CD4-positive, alpha-beta T cell (primary cell): ENCODE results near the gene ATP2B1. TPM values are rescaled to one million over a fixed set of nuclear protein-coding genes. Genes with fewer than 3 reads are reported as not detected.

ENCODE experiments used
- ATAC-seq: fragments of 200-7000 bp; cut with Tn5 transposase; one replicate; pipeline ENCODE4 v1.10.0; 2022; ENCODE audit warnings: mild to moderate bottlenecking; ENCODE audit not compliant: poor library complexity
- CTCF ChIA-PET: fragments of 350-600 bp; sonication (Branson Sonifier 250); formaldehyde crosslinking; loops from one replicate; lab custom pipeline; 2021; ENCODE audit warnings: antibody characterized with exemption, inconsistent platforms; lab: Charles Lee
- POLR2A ChIA-PET: fragments of 350-600 bp; sonication (Branson Sonifier 250); formaldehyde crosslinking; loops from one replicate; lab custom pipeline; 2021; ENCODE audit warnings: antibody characterized with exemption, inconsistent platforms; lab: Charles Lee
- DNase-seq, 14 experiments: peaks; one replicate each; pipeline ENCODE4 v3.0.0-alpha.2; 2013 to 2020; ENCODE audit warnings: mixed read lengths in 2 of 14
- H3K27ac ChIP-seq, 2 donors: one replicate each; pipeline versions ENCODE4 v1.5.1 to v1.7.0; 2013; ENCODE audit warnings: low read length in 2 of 2, low read depth in 1 of 2, mild to moderate bottlenecking in 1 of 2
- H3K27me3 ChIP-seq, 2 experiments: 1 replicate in 1 of 2; 2 replicates in 1 of 2; pipeline versions ENCODE4 v1.6.1 to v1.7.0; 2013; ENCODE audit warnings: low read length in 2 of 2, control low read depth in 1 of 2, mild to moderate bottlenecking in 1 of 2, moderate library complexity in 1 of 2; ENCODE audit not compliant: insufficient read depth in 2 of 2, control insufficient read depth in 1 of 2
- H3K36me3 ChIP-seq: one replicate; pipeline ENCODE4 v1.6.1; 2013; ENCODE audit warnings: low read length, control low read depth; ENCODE audit not compliant: insufficient read depth
- H3K4me1 ChIP-seq: one replicate; pipeline ENCODE4 v1.6.1; 2013; ENCODE audit warnings: low read length, control low read depth; ENCODE audit not compliant: insufficient read depth
- H3K4me3 ChIP-seq: one replicate; pipeline ENCODE4 v1.5.1; 2013; ENCODE audit warnings: mild to moderate bottlenecking, low read length, moderate library complexity
- H3K9me3 ChIP-seq, 2 experiments: 1 replicate in 1 of 2; 2 replicates in 1 of 2; pipeline versions ENCODE4 v1.6.1 to v1.7.0; 2013; ENCODE audit warnings: low read length in 2 of 2, mild to moderate bottlenecking in 2 of 2, control low read depth in 1 of 2, moderate library complexity in 1 of 2; ENCODE audit not compliant: control insufficient read depth in 1 of 2, insufficient read depth in 1 of 2
- H3K27ac Mint-ChIP-seq: one replicate; pipeline ENCODE4 v1.8.0; 2020; ENCODE audit warnings: mixed read lengths
- H3K27me3 Mint-ChIP-seq: one replicate; pipeline ENCODE4 v1.8.0; 2021; ENCODE audit warnings: mixed read lengths
- H3K36me3 Mint-ChIP-seq: one replicate; pipeline ENCODE4 v1.8.0; 2021; ENCODE audit warnings: low read depth, mixed read lengths
- H3K4me1 Mint-ChIP-seq: one replicate; pipeline ENCODE4 v1.8.0; 2021; ENCODE audit warnings: low read depth, mixed read lengths
- H3K4me3 Mint-ChIP-seq: one replicate; pipeline ENCODE4 v1.8.0; 2020; ENCODE audit warnings: mild to moderate bottlenecking, mixed read lengths
- H3K9me3 Mint-ChIP-seq: one replicate; pipeline ENCODE4 v1.8.0; 2020; ENCODE audit warnings: mixed read lengths
- CTCF ChIP-seq: fragments of 200-600 bp; IDR thresholded peaks from one replicate; pipeline ENCODE4 v1.8.0; 2022; ENCODE audit warnings: antibody characterized with exemption, mild to moderate bottlenecking
- intact Hi-C, 2 experiments: fragments of 100-400 bp; cut with DNase I in 1 of 2; cut with micrococcal nuclease in 1 of 2; formaldehyde crosslinking; loops; one replicate each; pipeline versions ENCODE4 v1.15.1 to v1.9.0; 2023 to 2025; cut with DNase I, micrococcal nuclease
- total RNA-seq, 174 experiments: library from RNA in 2 of 174; stranded (reverse) in 2 of 174; gene quantifications; one replicate each; pipeline ENCODE4 v1.2.3 and lab custom pipeline; 2021 to 2026

The ATP2B1 gene
- total RNA-seq, 2 experiments from 2014 or later: 98.2 to 100 TPM

GRCh38 chr12:89566615-89567014 lies 142.0 kb downstream of the ATP2B1 start:
- no peak for DNase-seq
- Histone ChIP-seq H3K36me3 (no peaks in the 10 kb centered on the region), H3K4me1 (no peaks in the 10 kb centered on the region), H3K4me3 (no peak overlapping the region), H3K9me3 (no peaks in the 10 kb centered on the region), H3K27me3 (no peaks in the 10 kb centered on the region), H3K27ac (no peak overlapping the region)
- intact Hi-C loops: no loop called here
- Mint-ChIP-seq H3K4me3 (no peak overlapping the region), H3K27me3 (no peaks in the 10 kb centered on the region), H3K27ac (no peak overlapping the region), H3K4me1 (peaks cover 4% of the 10 kb centered on the region), H3K36me3 (no peaks in the 10 kb centered on the region), H3K9me3 (no peaks in the 10 kb centered on the region)
- ChIA-PET CTCF (no interaction called here), POLR2A (no interaction called here)
- ATAC-seq: no peak
- no peak for TF ChIP-seq CTCF

GRCh38 chr12:89565002-89565401 lies 143.6 kb downstream of the ATP2B1 start:
- no peak overlapping the region for H3K4me3 Mint-ChIP-seq
- Histone ChIP-seq H3K9me3 (no peaks in the 10 kb centered on the region), H3K4me3 (no peak overlapping the region), H3K27me3 (no peaks in the 10 kb centered on the region), H3K36me3 (no peaks in the 10 kb centered on the region), H3K4me1 (no peaks in the 10 kb centered on the region), H3K27ac (no peak overlapping the region)
- ATAC-seq: no peak
- TF ChIP-seq CTCF: no peak
- no peak overlapping the region for H3K27ac Mint-ChIP-seq
- H3K27me3 Mint-ChIP-seq: no peaks in the 10 kb centered on the region
- CTCF ChIA-PET: no interaction called here
- no peak for DNase-seq
- POLR2A ChIA-PET: no interaction called here
- no peaks in the 10 kb centered on the region for H3K9me3 Mint-ChIP-seq
- no peaks in the 10 kb centered on the region for H3K36me3 Mint-ChIP-seq
- intact Hi-C loops: no loop called here
- H3K4me1 Mint-ChIP-seq: peaks cover 4% of the 10 kb centered on the region

GRCh38 chr12:89559753-89560152 lies 148.9 kb downstream of the ATP2B1 start:
- DNase-seq (no peak), ATAC-seq (no peak)
- Mint-ChIP-seq H3K27me3 (no peaks in the 10 kb centered on the region), H3K27ac (no peak overlapping the region), H3K9me3 (no peaks in the 10 kb centered on the region), H3K4me3 (no peak overlapping the region), H3K4me1 (peaks cover 4% of the 10 kb centered on the region), H3K36me3 (no peaks in the 10 kb centered on the region)
- Histone ChIP-seq H3K27me3 (no peaks in the 10 kb centered on the region), H3K4me3 (no peak overlapping the region), H3K4me1 (no peaks in the 10 kb centered on the region), H3K27ac (no peak overlapping the region), H3K36me3 (no peaks in the 10 kb centered on the region), H3K9me3 (no peaks in the 10 kb centered on the region)
- CTCF ChIA-PET: no interaction called here
- POLR2A ChIA-PET: no interaction called here
- TF ChIP-seq CTCF: no peak
- intact Hi-C loops: no loop called here
